Neural cell (in vitro differentiated cells): ENCODE measurements around the gene CD200. TPM values are rescaled to one million over a fixed set of nuclear protein-coding genes. Genes with fewer than 3 reads are reported as not detected.
A peak's percentile ranks its signal among the peaks of the same experiment; 100 is the strongest.

Experiments used
- H2AFZ ChIP-seq: fragments of 200-600, 300-800 bp; sonication (generic), shearing (Covaris generic); 2 replicates; pipeline ENCODE4 v1.6.0; 2014; ENCODE audit warnings: low read depth, mild to moderate bottlenecking, antibody characterized with exemption, low read length, moderate library complexity
- H3F3A ChIP-seq: fragments of 200-600 bp; shearing (Covaris generic); 2 replicates; pipeline ENCODE4 v1.6.1; 2016; ENCODE audit warnings: mild to moderate bottlenecking, moderate library complexity, mixed read lengths, antibody characterized with exemption, low read length; ENCODE audit not compliant: insufficient read depth, poor library complexity, severe bottlenecking
- H3K27ac ChIP-seq: fragments of 200-600, 300-800 bp; sonication (generic), shearing (Covaris generic); 2 replicates; pipeline ENCODE4 v1.5.1; 2014; ENCODE audit warnings: mild to moderate bottlenecking, low read length, moderate library complexity
- H3K27me3 ChIP-seq: fragments of 300-800, 200-600 bp; sonication (generic), shearing (Covaris generic); 2 replicates; pipeline ENCODE4 v1.6.0; 2014; ENCODE audit warnings: mild to moderate bottlenecking, low read depth, low read length, moderate library complexity; ENCODE audit not compliant: insufficient read depth
- H3K36me3 ChIP-seq: fragments of 300-800, 200-600 bp; sonication (generic), shearing (Covaris generic); 2 replicates; pipeline ENCODE4 v1.5.1; 2014; ENCODE audit warnings: mild to moderate bottlenecking, antibody characterized with exemption, low read length, moderate library complexity; ENCODE audit not compliant: insufficient read depth
- H3K4me2 ChIP-seq: fragments of 300-800, 200-600 bp; sonication (generic), shearing (Covaris generic); 2 replicates; pipeline ENCODE4 v1.6.0; 2014; ENCODE audit warnings: mild to moderate bottlenecking, low read length
- H3K4me3 ChIP-seq: fragments of 300-800, 200-600 bp; sonication (generic), shearing (Covaris generic); 2 replicates; pipeline ENCODE4 v1.5.1; 2014; ENCODE audit warnings: mild to moderate bottlenecking, low read length, moderate library complexity
- H3K79me2 ChIP-seq: fragments of 200-600 bp; shearing (Covaris generic); replicated peaks from 2 replicates; pipeline ENCODE4 v1.6.0; 2014; ENCODE audit warnings: mild to moderate bottlenecking, low read length, moderate library complexity; ENCODE audit not compliant: insufficient read depth
- H3K9ac ChIP-seq: fragments of 300-800, 200-600 bp; sonication (generic), shearing (Covaris generic); 2 replicates; pipeline ENCODE4 v1.6.1; 2016; ENCODE audit warnings: mild to moderate bottlenecking, low read length, mixed read lengths
- H3K9me2 ChIP-seq: fragments of 200-600 bp; shearing (Covaris generic); 2 replicates; pipeline ENCODE4 v1.6.1; 2016; ENCODE audit warnings: mild to moderate bottlenecking, low read length, mixed read lengths; ENCODE audit not compliant: insufficient read depth
- H3K9me3 ChIP-seq: fragments of 200-600, 300-800 bp; sonication (generic), shearing (Covaris generic); 2 replicates; pipeline ENCODE4 v1.6.1; 2016; ENCODE audit warnings: mild to moderate bottlenecking, mixed run types, low read length, moderate library complexity, mixed read lengths
- H4K20me1 ChIP-seq: fragments of 200-600 bp; shearing (Covaris generic); 2 replicates; pipeline ENCODE4 v1.6.1; 2016; ENCODE audit warnings: mild to moderate bottlenecking, mixed run types; ENCODE audit not compliant: insufficient read depth
- CTCF ChIP-seq: fragments of 450-650 bp; IDR thresholded peaks from 2 replicates; pipeline ENCODE4 v1.5.1; 2014; ENCODE audit warnings: antibody characterized with exemption, mild to moderate bottlenecking, moderate library complexity; ENCODE audit not compliant: poor library complexity, severe bottlenecking
- EP300 ChIP-seq: fragments of 450-650 bp; conservative IDR thresholded peaks from 2 replicates; pipeline ENCODE4 v1.6.1; 2014; ENCODE audit warnings: antibody characterized with exemption, mild to moderate bottlenecking, moderate library complexity; ENCODE audit not compliant: poor library complexity, severe bottlenecking
- EZH2 ChIP-seq: fragments of 200-600, 300-800 bp; shearing (Covaris generic), sonication (generic); IDR thresholded peaks from 2 replicates; pipeline ENCODE4 v1.6.1; 2014; ENCODE audit warnings: antibody characterized with exemption, low read length, borderline replicate concordance, mild to moderate bottlenecking; ENCODE audit not compliant: insufficient read depth, poor library complexity, severe bottlenecking
- MXI1 ChIP-seq: fragments of 450-650 bp; conservative IDR thresholded peaks from 2 replicates; pipeline ENCODE4 v1.6.1; 2014; ENCODE audit warnings: antibody characterized with exemption, mild to moderate bottlenecking; ENCODE audit not compliant: poor library complexity, severe bottlenecking
- POLR2AphosphoS5 ChIP-seq: IDR thresholded peaks from 2 replicates; pipeline ENCODE4 v1.6.1; 2012
- RAD21 ChIP-seq: fragments of 450-650 bp; conservative IDR thresholded peaks from 2 replicates; pipeline ENCODE4 v1.6.1; 2014; ENCODE audit warnings: antibody characterized with exemption, mild to moderate bottlenecking, moderate library complexity
- SMC3 ChIP-seq: fragments of 450-650 bp; conservative IDR thresholded peaks from 2 replicates; pipeline ENCODE4 v1.6.1; 2014; ENCODE audit warnings: antibody characterized with exemption, mild to moderate bottlenecking, moderate library complexity; ENCODE audit not compliant: poor library complexity
- TAF1 ChIP-seq: IDR thresholded peaks from 2 replicates; pipeline ENCODE4 v1.6.1; 2012; ENCODE audit warnings: low read depth
- polyA plus RNA-seq: library from polyadenylated mRNA; depleted of rRNA; stranded (reverse); fragments of >200 nt; gene quantifications from 2 replicates; pipeline ENCODE4 v1.2.3, GENCODE V29; 2014
- TF ChIP-seq, protein P1 (sequence below): IDR thresholded peaks from 2 replicates; pipeline ENCODE4 v1.6.1; 2012; ENCODE audit warnings: borderline replicate concordance

The CD200 gene
- polyA plus RNA-seq, 1 donor from 2014 or later: 174 TPM

DNA sequence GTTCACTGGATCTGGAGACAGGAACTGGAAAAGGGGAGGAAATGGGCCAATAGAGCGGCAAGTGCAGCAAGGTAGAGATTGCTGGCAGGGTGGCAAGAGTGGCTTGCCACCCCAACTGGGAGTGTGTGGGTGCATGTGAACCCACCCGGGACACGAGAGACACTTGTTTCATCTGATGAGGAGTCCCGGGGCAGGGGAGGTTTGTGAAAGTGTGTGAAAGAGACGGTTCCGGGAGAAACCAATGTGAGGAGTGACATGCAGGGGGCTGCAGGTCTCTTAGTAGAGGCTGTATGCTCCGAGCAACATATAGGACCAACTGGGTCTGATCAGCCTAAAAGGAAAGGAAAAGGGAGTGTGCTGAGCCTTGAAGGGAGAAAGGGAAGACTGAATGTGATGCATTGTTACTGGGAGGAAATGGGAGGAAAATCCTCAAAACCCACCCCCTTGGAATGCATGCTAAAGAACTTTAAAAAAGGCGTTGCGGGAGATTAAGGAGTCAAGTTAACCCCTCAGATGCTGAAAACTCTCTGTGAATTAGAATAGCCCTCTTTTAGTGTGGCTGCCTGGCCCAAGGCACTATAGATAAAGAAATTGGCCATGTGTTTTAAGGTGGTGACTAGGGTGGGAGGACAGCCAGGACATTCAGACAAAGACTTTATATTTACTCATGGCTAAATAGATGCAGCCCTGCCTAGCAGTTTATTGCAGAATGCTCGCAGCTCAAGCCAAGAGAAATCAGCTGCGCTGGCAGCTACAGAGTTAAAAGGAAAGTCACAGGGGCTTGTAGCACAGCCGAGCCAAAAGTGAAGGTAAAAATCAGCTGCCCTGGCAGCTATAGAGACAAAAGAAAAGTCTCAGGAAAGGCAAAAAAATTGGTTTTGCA, 29.8 kb upstream of the CD200 start:
- no peak overlapping the region for H3K9ac ChIP-seq
- H2AFZ ChIP-seq: no peak overlapping the region
- peak overlapping the region; percentile 26 for H3K4me2 ChIP-seq
- no peaks in the 10 kb centered on the region for H3K79me2 ChIP-seq
- no peaks in the 10 kb centered on the region for H3K9me2 ChIP-seq
- no peaks in the 10 kb centered on the region for H3K36me3 ChIP-seq
- no peaks in the 10 kb centered on the region for H3K9me3 ChIP-seq
- peak overlapping the region; percentile 56 for H3K4me3 ChIP-seq
- H3K27me3 ChIP-seq: no peaks in the 10 kb centered on the region
- no peak overlapping the region for H3K27ac ChIP-seq
- no peaks in the 10 kb centered on the region for H3F3A ChIP-seq
- TF ChIP-seq TAF1 (no peak), EZH2 (no peak), RAD21 (no peak), EP300 (no peak), SMC3 (no peak), CTCF (no peak), MXI1 (no peak), POLR2AphosphoS5 (no peak)
- TF ChIP-seq, protein P1, sequence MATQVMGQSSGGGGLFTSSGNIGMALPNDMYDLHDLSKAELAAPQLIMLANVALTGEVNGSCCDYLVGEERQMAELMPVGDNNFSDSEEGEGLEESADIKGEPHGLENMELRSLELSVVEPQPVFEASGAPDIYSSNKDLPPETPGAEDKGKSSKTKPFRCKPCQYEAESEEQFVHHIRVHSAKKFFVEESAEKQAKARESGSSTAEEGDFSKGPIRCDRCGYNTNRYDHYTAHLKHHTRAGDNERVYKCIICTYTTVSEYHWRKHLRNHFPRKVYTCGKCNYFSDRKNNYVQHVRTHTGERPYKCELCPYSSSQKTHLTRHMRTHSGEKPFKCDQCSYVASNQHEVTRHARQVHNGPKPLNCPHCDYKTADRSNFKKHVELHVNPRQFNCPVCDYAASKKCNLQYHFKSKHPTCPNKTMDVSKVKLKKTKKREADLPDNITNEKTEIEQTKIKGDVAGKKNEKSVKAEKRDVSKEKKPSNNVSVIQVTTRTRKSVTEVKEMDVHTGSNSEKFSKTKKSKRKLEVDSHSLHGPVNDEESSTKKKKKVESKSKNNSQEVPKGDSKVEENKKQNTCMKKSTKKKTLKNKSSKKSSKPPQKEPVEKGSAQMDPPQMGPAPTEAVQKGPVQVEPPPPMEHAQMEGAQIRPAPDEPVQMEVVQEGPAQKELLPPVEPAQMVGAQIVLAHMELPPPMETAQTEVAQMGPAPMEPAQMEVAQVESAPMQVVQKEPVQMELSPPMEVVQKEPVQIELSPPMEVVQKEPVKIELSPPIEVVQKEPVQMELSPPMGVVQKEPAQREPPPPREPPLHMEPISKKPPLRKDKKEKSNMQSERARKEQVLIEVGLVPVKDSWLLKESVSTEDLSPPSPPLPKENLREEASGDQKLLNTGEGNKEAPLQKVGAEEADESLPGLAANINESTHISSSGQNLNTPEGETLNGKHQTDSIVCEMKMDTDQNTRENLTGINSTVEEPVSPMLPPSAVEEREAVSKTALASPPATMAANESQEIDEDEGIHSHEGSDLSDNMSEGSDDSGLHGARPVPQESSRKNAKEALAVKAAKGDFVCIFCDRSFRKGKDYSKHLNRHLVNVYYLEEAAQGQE: no peak
- H4K20me1 ChIP-seq: no peaks in the 10 kb centered on the region

DNA sequence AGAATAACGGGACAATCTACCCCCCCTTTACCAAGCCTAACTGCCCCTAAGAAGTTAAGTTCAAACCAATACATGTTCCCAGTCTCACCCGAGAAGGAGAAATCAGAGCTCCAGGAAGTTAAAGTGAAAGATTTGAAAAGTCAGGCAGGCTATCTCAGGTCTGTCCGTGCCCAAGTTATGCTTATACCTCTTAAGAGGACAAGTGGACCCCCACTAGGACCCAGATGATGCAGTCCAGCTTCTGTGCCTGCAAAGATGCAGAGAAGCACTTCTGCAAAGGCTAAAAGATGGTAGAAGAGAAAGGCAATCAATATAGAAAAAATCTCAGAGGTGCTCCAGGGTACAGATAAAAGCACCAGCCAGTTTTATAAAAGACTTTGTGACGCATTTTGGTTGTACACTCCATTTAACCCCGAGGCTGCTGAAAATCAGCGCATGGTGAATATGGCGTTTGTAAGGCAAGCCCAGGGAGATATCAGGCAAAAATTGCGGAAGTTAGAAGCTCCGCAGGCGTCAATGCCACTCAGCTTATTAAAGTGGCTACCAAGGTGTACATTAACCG, 29.1 kb upstream of the CD200 start:
- H3K36me3 ChIP-seq: no peaks in the 10 kb centered on the region
- H3K4me2 ChIP-seq: peak overlapping the region; percentile 26
- H3K27me3 ChIP-seq: no peaks in the 10 kb centered on the region
- H3K4me3 ChIP-seq: peak overlapping the region; percentile 56
- H3K9me2 ChIP-seq: no peaks in the 10 kb centered on the region
- peak overlapping the region; percentile 17 for H3K27ac ChIP-seq
- H3K9me3 ChIP-seq: no peaks in the 10 kb centered on the region
- no peak for TF ChIP-seq EP300
- TF ChIP-seq SMC3: no peak
- TF ChIP-seq, protein P1: no peak
- TF ChIP-seq TAF1: no peak
- no peaks in the 10 kb centered on the region for H3K79me2 ChIP-seq
- peak overlapping the region; percentile 51 for H2AFZ ChIP-seq
- no peaks in the 10 kb centered on the region for H3F3A ChIP-seq
- peak overlapping the region; percentile 9 for H3K9ac ChIP-seq
- no peaks in the 10 kb centered on the region for H4K20me1 ChIP-seq
